CMK (cell line): ENCODE data around the gene FN3KRP.
"Not testable (repeated sequence)": the region's sequence is repeated elsewhere in the genome, so short reads cannot be mapped to it uniquely, and the experiment has no call there.

Experiments
- DNase-seq: peaks from one replicate; pipeline ENCODE4 v3.0.0-alpha.2; 2010; ENCODE audit warnings: low read depth

The FN3KRP gene

DNA sequence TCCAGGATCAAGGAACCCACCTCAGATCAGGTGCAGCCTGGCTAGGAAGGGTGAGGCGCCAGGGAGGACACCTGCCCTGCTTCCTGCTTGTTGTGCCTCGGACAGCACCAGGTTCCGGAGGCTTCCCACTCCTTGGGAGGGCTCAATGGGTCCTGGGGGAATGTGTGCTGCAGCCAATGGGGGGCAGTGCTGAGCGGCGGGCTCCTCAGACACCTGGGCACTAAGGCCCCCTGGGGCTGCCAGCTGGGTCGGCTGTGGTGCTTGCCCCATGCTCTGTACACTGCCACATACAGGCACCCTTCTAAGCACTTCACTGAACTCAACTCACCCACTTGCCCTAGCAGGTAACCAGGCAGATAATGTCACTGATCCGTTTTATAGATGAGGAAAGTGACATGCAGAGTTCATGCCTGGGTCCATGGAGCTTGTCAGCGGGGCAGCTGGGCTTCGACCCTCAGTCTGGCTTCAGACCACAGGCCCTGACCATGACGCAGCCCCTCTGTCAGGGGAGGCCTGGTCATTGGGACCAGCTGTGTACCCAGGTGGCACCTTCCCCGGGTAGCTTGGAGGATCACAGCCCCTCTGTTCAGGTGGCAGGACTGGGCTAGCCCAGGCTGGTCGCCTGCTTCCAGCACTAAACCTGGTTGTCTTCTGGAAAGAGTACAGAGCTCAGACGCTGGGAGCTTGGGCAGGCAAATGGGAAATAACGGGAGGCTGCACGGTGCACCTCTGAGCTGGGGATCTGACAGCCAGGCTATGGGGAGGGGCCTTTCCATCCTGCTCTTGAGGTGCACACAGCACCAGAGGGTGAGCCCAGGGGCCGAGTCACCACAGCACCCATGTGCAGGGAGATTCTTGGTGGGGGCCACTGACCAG, 27.1 kb downstream of the FN3KRP start:
- no peak for DNase-seq

DNA sequence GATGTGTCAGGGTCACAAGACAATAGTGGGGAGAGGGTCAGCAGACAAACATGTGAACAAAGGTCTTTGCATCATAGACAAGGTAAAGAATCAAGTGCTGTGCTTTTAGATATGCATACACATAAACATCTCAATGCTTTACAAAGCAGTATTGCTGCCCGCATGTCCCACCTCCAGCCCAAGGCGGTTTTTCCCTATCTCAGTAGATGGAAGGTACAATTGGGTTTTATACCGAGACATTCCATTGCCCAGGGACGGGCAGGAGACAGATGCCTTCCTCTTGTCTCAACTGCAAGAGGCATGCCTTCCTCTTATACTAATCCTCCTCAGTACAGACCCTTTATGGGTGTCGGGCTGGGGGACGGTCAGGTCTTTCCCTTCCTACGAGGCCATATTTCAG, 28.2 kb downstream of the FN3KRP start:
- not testable (repeated sequence) for DNase-seq

DNA sequence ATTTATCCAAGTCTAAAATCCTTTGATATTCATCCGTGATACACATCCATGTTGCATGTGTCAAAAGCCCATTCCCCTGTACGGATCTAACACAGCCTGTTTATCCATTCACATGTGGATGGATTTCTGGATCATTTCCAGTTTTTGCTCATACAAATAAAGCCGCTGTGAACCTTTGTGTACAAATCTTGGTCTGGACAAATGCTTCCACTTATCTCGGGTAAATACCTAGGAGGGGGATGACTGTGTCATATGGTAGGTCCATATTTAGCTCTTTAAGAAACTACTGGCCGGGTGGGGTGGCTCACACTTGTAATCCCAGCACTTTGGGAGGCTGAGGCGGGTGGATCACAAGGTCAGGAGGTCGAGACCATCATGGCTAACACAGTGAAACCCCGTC, 29.0 kb downstream of the FN3KRP start:
- no peak for DNase-seq

DNA sequence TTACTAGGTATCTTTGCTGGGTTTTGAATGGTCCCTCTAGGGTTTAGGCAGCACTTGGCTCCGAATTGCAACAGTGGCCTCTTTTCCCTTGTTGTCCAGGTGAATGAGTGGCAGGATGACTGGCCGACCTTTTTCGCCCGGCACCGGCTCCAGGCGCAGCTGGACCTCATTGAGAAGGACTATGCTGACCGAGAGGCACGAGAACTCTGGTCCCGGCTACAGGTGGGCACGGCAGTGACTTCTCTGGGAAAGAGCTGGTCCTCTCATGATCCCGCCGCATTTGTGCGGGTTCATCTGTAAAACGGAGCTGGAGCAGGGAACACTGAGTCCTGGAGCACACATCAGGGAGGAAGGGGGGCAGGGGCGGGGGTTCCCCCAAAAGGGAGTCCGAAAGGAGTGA, 32.2 kb downstream of the FN3KRP start:
- no peak for DNase-seq

DNA sequence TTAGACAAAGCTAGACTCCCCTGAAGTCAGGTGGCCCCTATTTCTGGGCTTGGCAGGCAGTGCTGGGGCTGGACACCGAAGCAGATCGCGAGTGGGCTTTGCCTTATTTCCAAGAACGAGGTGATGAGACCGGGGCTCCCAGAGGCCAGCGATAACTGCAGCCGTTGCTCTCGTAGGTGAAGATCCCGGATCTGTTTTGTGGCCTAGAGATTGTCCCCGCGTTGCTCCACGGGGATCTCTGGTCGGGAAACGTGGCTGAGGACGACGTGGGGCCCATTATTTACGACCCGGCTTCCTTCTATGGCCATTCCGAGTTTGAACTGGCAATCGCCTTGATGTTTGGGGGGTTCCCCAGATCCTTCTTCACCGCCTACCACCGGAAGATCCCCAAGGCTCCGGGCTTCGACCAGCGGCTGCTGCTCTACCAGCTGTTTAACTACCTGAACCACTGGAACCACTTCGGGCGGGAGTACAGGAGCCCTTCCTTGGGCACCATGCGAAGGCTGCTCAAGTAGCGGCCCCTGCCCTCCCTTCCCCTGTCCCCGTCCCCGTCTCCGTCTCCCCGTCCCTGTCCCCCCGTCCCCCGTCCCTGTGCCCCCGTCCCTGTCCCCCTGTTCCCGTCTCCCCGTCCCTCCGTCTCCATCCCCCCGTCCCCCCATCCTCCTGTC, 33.9 kb downstream of the FN3KRP start:
- no peak for DNase-seq

DNA sequence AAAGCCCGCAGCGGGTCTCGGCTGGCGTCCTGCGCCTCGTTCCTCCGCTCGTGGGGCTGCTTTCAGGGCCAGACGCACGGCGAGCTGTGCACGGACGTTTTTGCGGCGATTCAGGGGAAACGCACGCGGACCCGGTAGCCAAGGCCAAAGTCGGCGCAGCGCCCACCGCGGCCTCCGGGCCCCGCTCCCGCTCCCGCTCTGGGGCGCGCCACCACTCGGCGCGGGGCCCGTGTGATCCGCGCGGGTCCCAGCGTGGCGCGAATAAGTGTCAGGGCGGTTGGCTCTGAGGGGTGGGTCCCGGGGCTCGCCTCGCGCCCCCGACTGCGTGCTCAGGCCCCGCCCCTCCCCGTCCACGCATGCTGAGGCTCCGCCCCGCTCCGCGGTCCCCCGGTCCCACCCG, 34.7 kb downstream of the FN3KRP start:
- DNase-seq, result peak; percentile 61

DNA sequence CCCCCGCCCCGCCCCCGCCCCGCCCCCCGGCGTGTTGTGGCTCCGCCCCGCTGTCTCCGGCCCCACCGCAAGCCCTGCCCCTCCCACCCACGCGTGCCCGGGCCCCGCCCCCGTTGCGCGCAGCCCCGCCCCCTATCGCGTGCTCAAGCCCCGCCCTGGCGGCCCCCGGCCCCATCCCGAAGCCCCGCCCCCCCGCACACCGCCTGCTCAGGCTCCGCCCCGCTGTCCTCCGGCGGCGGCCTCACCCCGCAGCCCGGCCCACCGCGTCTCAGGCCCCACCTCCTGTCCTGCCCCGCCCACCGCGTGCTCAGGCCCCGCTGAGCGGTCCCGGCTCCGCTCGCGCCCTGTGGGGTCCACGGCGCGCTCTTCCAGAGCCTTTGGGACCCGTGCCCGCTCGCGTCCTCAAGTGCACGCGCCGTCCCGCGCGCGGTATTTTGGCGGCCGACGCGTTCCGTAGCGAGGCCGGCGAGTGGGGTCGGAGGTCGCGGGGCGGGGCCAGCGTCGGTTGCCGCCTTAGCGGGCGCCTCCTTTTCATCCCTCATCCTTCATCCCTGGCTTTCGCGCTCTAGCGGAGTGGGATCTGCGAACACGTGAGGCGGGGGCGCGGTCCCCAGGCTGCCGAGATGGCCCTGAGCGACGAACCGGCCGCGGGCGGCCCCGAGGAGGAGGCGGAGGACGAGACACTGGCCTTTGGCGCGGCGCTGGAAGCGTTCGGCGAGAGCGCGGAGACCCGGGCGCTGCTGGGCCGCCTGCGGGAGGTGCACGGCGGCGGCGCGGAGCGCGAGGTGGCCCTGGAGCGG, 35.3 kb downstream of the FN3KRP start, which contains the start of gene TBCD:
Gene TBCD, plus strand, starts transcription at position 495 of the 800 bp plus-strand sequence. Its CDS starts 129 bp downstream, at position 624.
- DNase-seq, result peak; percentile 68

DNA sequence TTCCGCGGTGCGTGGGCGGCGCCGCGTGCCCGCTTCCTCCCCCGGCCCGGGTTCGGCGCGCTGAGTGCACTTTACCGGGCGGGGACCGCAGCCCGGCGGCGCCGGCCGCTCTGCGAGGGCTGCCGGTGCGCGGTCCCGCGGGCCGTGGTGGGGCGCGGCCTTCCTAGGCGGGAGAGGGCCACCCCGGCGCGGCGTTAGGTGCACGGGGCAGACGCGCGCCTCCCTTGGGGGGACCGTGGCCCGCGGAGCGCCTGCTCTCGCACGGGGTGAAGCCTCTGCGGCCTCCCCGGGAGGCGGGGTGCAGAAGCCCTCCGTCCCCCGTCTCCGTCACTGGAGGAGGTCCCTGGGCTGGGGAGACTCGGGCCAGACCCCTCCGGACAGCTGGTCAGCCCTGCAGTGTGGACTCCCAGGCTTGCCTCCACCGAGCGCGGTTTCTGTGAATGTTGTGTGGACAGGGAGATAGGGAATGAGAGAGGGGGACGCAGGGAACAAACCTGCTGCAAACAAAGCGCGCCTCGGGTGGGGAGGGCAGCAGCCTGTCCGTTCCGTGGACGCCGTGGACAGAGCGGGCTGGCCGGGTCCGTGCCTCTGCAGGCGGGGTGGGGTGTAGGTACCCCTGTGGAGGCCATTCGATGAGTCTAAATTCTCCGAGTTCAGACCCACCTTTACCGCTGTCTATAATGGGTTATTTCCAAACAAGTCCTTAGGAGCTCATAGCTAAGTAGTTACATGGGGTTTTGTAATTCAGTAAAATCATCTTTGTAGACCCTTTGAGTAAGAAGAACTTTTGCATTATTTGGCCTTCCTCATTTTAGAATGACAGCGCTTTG, 36.1 kb downstream of the FN3KRP start:
- DNase-seq, result no peak

DNA sequence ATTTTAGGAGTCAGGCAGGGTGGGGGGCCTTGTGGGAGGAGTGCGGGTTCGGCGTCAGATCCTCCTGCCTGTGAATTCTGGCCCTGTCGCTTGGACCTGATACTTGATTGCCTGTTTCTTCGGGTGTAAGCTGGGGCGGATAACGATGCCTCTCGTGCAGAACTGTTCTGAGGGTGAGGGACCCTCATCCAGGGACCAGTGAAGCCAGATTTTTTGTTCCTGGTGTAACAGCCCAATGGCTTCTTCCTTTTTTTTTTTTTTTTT, 36.6 kb downstream of the FN3KRP start:
- DNase-seq, result no peak

DNA sequence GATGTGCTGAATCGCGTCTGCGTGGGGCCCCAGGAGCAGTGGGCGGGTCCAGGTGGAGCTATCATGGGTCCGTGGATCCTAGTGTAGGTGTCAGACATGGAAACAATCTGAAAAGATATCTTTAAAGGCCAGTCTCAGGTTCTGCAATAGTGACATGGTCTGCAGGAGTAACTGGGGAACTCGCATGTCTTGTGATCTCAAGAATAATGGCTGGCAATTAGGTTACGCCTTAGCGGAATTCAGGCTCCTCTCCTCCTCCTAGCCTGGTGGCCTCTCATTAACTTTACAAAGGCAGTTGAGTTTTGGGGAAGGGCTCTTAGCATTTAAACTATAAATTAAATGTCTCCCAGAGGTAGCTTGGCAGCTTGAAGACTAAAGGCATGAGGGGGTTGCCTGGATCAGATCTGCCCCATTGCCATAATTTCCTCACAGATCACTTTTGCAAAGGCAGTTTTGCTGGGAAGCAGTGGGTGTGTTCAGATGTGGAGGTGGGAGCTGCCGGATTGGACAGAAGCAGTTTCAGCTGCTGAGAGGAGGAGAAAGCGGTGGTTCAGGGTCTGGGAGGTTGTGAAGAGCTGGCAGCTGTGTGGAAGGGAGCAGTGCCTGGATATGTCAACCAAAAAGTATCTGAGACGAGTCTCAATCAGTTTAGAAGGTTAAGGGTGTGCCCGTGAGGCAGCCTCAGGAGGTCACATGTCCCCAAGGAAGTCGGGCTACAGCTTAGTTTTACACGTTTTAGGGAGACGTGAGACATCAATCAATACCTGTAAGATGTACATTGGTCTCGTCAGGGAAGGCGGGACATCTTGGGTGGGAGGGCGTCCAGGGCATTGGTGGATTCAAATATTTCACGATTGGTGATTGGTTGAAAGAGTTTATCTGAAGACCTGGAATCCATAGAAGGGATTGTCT, 38.0 kb downstream of the FN3KRP start:
- DNase-seq, result no peak

DNA sequence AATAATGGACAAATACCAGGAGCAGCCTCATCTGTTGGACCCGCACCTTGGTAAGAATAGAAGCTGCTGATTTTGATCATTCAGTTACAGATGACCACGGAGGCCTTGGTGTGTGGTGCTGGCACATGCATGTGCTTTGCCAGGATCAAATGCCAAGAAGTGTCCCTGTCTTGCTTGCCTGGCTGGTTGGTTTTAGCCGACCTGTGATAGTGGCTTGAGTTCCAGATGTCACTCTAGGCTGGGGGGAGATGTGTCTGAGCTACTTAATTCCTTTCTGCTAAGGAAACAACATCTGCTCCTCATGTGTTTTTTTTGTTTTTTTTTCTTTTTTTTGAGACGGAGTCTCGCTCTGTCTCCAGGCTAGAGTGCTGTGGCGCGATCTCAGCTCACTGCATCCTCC, 39.7 kb downstream of the FN3KRP start:
- DNase-seq, result no peak

DNA sequence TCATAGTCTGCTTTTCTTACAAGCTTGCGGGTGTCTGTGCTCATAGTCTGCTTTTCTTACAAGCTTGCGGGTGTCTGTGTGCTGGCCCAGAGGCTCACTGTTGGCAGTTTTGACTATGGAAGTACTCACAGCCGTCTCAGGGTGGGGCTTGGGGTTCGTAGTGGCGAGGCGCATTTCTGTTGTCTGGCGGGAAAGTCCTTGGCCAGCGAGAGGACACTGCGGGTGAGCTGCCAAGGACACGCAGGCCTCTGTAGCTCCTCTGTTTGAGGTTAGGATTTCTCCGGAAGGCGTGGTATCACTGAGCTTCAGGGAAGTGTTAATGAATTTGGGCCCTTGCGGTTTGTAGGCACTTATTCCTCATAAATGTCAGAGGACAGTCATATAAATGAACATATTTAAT, 48.9 kb downstream of the FN3KRP start:
- DNase-seq, result no peak

DNA sequence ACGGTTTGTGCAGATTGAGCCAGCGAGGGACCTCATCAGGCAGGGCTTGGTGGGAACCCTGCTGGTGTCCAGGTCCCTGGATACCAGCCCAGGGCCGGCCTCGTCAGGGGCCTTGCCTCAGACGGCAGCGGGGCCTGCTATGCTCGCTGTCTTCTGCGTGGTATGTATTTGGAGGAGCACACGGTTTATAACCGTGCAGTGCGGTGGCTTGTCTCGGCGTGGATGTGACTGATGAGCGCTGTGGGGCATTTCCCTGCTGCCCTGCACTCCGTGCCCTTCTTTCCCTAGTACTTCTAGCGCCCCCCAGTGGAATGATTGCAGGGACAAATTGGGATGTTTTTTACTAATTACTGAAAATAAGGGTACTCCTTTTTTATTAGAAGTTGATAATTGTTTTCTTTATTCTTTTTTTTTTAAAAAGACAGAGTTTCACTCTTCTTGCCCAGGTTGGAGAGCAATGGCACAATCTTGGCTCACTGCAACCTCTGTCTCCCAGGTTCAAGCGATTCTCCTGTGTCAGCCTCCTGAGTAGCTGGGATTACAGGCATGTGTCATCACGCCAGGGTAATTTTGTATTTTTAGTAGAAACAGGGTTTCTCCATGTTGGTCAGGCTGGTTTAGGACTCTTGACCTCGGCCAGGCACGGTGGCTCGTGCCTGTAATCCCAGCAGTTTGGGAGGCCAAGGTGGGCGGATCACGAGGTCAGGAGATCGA, 50.7 kb downstream of the FN3KRP start:
- DNase-seq, result no peak

DNA sequence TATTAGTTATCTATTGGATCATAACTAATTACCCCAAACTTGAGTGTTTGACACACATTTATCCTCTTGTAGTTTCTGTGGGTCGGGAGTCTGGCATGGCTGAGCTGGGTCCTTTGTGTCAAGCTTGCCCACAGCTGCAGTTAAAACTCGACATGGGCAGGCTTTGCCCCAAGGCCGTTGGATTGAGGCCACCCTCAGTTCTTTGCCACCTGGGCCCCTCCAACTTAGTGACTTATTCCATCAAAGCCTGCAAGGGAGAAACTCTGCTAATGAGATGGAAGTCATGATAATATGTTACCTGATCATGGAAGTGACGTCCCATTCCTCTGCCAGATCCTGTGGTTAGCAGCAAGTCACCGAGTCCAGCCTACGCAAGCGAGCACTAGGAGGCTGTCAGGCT, 52.5 kb downstream of the FN3KRP start:
- DNase-seq, result no peak

DNA sequence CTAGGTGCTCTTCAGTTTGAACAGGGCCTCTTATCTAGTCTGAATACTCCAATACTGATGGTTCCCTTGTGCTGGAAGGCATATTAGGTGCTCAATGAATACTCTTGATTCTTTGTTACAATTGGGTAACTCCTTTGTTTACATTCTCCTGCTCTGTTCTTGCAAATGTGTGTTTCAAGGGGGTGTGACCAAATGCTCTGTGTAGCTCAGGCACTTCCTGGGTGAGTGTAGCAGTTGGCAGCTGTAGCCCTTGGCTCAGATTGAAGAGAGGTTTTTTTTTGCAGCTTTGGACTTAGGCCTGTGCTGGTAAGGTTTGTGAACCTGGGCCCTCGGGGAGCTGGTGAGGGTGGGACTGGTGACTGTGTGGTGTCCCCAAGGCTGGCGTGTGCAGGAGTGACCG, 55.5 kb downstream of the FN3KRP start:
- no peak for DNase-seq

DNA sequence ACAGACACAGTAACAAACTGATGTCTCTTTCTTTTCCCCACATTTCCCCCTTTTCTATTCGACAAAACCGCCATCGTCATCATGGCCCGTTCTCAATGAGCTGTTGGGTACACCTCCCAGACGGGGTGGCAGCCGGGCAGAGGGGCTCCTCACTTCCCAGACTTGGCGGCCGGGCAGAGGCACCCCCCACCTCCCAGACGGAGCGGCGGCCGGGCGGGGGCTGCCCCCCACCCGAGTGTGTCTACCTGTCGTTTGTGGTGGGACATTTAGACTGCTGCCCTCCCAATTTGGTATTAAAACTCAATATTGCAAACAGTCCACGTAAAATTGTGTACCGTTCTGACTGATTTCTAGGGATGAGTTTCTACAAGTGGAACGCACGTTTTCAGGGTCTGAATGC, 58.0 kb downstream of the FN3KRP start:
- not testable (repeated sequence) for DNase-seq

DNA sequence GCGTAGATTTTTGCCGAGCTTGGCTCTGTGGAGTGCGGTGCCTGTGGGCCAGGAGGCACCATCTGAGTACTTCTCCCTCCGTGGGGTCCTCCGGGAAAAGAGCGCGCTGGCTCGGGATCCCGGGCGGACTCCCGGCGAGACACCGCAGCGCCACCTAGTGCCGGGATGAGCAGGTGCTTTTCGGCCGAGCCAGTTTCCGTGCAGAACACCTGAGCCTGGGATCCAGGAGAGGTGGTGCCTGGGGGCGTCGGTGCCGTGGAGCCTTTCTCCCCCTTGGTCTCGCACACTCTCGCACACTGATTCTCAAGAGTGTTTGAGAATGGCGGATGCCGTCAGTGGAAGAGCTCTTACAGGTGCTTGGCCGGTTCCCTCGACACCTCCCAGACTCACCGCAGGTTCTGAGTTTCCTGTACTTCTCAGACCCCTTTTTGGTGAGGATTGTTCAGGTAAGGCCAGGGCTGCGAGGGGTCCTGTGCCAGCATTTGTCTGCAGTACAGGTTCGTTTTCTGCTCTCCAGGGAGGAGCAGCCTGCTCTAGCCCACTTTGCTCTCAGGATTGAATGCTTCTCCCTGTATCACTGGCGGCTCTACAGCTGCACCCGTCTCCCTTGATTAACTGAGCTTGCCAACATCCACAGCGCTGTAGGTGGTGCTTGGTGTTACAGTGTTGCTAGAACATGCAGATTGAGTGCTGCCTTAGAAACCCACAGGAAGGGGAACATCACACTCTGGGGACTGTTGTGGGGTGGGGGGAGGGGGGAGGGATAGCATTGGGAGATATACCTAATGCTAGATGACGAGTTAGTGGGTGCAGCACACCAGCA, 58.7 kb downstream of the FN3KRP start:
- DNase-seq, result no peak

DNA sequence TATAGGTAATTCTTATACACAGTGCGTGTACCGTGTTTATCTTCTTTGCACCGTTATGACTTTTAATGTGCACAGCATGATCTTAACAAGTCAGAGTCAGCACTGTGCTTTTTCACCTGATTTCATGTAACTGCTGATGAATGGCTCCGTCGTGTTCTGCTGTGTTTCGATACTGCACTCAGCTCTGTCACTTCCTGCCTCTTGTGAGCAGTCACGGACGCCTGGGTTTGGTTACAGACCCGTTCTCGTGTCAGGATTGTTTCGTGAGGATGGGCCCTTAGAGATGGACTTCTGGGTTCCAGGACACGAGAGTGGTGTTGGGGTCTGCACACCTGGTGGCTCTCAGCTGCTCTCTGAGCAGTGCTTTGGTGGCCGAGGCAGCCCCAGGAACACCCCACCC, 59.9 kb downstream of the FN3KRP start:
- DNase-seq, result no peak
